Sciatic nerve (tissue), 2 donors: ENCODE results near the gene TM4SF4. TPM values are rescaled to one million over a fixed set of nuclear protein-coding genes. Genes with fewer than 3 reads are reported as not detected.

Experiments used
- ATAC-seq: fragments of 200-7000 bp; cut with Tn5 transposase; one replicate; pipeline ENCODE4 v1.9.1; 2020; ENCODE audit warnings: mild to moderate bottlenecking, moderate library complexity
- DNase-seq: peaks from one replicate; pipeline ENCODE4 v3.0.0-alpha.2; 2020; ENCODE audit warnings: low spot score
- intact Hi-C: fragments of 100-400 bp; cut with DNase I; formaldehyde crosslinking; loops from one replicate; pipeline ENCODE4 v1.14.2; 2022
- total RNA-seq: library from RNA; stranded (reverse); fragmentation: NEBNext Ultra II Directional; extraction: Animal tissue kit (Norgen Biotek cat#: 25700); gene quantifications from one replicate; pipeline ENCODE4 v1.2.1, GENCODE V29; 2021
- donor health status: DM: no; HTN: no; CAD: no.
- donor health status: DM: no; HTN: no; CAD: no.

The TM4SF4 gene
- total RNA-seq, 1 donor from 2014 or later = not detected

DNA sequence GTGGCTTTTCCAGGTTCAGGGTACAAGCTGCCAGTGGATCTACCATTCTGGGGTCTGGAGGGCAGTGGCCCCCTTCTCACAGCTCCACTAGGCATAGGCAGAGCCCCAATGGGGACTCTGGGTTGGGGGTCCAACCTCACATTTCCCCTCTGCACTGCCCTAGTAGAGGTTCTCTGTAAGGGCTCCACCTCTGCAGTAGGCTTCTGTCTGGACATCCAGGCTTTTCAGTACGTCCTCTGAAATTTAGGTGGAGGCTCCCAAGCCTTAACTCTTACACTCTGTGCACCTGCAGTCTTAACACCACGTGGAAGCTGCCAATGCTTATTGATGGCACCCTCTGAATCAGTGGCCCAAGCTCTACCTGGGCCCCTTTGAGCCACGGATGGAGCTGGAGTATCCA, 22.5 kb upstream of the TM4SF4 start:
- DNase-seq (no peak), ATAC-seq (no peak)
- intact Hi-C loops = no loop called here

DNA sequence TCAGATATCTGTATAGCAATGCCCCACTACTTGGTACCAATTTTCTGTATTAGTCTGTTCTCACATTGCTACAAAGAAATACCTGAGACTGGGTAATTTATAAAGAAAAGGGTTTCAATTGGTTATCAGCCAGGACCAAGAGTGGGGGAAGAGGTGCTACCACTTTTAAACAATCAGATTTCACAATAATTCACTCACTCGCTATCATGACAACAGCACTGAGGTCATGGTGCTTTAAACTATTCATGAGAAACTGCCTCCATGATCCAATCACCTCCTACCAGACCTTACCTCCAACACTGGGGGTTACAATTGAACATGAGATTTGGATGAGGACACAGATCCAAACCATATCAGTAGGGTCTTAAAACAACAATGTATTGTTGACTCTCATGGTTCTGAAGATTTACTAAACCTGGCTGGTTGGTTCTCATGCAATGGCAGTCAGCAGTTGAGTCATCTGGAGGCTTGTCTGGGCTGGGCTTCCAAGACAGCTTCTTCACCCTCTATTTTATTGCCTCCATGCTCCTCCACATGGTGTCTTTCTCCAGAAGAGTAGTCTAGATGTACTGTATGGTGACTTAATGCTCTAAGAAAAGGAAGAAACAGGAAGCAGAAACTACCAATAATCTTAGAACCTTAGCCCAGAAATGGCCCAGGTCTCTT, 21.2 kb upstream of the TM4SF4 start:
- no peak for ATAC-seq
- intact Hi-C loops = no loop called here
- no peak for DNase-seq

DNA sequence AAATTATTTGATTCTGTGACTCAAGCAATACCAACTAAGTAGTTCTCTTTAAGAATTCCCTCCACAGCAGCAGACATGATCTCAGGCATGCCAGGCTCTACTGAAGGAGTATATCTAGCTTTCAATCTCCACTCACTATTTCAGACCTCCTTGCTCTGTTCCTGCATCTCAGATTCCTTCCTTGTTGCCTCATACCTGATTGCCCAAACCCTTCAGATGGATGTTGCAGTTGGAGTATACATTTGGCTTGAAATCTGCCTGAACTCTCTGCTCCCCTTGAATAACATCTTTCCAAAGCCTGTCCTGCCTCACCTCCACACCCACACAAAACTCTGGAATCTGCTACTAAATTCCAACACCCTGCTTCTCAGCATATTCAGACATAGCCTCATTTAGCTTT, 19.8 kb upstream of the TM4SF4 start:
- intact Hi-C loops = no loop called here
- no peak for DNase-seq
- no peak for ATAC-seq

DNA sequence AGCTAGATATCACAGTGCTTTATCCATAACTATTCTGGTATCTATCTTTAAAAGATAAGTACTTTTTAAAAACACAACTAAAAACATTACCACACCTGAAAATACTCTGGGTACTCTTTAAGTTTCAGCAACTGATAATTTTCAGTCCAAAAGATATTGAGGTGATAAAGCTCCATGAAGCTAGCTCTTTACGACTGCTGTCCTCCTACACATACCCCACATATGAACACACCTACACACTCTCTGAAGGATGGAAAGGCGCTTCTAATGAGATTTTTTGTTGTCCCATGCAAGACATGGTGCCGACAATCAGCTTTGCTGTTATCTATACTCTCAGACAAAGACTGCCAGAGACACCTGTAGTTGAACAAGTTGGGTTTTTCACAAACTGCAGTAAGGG, 19.1 kb upstream of the TM4SF4 start:
- intact Hi-C loops = no loop called here
- DNase-seq (no peak), ATAC-seq (no peak)

DNA sequence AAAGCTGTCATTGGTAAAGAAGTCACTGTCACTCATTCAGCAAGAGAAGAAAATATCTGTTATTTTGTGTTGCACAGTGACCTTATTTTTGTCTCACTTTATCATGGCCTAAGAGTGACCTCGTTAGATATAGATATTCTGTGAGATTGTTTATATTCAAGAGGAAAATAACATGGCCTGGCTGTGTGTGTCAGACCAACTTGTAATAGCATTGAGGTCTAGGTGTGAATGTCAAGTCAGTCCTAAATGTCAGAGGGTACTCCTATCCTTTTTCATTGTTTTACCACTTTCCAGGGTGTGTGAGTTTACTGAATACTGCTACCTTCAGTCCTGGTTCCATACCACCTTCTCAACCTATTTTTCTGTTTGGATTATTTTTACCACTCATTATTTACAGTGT, 18.5 kb upstream of the TM4SF4 start:
- no peak for ATAC-seq
- no peak for DNase-seq
- intact Hi-C loops = no loop called here

DNA sequence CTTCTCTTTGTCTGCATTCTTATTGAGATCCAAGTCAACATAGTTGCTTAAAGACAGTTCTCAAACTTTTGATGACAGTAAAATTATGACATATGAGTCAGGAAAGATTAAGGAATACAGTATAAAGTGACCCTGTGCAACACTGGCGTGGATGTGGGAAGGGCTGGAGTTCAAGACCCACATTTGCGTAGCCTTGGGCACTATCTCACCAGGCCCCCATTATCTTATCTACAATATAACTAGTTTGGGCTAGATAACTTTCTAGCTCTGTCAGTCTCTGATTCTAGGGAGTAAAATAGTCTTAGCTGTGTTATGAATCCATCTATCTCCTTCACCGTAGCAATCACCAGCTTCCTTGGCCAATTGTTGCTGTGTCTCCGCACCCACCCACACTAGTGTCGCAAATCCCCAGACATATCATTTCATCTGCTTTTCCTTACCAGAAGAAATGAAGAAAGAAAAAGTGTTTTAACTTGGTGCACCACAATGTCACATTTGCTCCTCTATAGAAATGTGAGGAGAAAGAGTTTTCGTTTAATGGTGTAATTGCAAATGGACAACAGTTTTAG, 14.9 kb upstream of the TM4SF4 start:
- intact Hi-C loops = no loop called here
- ATAC-seq (peak; percentile 22), DNase-seq (no peak)

DNA sequence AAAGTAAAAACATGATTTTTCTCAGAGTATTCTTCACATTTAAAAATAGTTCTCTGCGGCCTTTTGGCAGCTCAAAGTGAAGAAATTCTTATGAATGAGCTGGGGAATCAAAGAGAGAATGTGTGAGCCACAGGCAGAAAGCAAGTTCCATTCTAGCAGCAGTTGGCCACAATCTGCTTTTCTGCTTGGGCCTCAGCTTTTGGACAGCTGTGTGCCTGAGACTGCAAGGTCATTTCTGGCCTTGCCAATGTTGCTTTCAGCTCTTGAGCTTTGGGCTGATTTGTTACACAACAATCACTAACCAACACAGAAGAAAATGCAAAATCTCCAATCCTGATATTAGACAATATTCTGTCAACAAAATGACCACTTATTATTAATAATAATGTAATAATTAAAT, 14.4 kb upstream of the TM4SF4 start:
- peak; percentile 89 for ATAC-seq
- intact Hi-C loops = no loop called here
- DNase-seq = no peak

DNA sequence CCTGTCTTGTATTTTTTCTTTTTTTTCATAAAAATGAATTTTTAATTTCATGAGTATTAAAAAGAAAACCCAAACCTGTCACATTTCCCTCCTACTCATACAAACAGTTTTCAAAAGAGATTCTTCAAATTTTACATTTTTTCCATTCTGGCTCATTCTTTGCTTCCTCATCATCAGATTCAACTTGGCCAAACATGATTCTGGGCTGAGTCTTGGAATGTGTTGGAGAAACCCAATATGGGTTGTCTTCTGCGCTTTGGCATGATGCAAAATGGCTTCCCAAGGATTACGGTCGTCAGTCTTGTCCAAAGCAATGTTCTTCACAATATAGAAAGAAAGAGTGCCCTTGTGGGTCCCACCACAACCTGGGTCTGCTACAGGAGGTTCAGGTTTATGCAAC, 12.4 kb upstream of the TM4SF4 start:
- no peak for ATAC-seq
- intact Hi-C loops = no loop called here
- DNase-seq = no peak

DNA sequence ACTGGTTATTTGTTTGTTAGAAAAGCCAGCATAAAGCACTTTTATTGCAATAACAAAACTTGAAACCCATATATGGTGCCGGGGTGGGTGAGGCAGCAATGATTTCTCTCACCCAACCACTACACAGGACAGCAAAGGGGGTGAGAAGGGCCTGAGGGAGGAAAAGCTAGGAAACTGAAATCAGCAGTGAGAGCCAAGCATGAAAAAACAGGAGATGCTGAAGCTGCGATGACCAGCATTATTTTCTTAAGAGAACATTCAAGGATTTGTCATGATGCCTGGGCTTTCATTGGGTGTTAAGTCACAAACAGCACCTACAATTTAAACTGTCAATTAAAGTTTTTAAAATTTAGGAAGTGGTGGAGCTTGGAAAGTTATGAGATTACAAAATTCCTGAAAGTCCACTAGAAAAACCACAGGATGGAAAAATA, 11.9 kb upstream of the TM4SF4 start:
- no peak for ATAC-seq
- no peak for DNase-seq
- intact Hi-C loops = no loop called here

DNA sequence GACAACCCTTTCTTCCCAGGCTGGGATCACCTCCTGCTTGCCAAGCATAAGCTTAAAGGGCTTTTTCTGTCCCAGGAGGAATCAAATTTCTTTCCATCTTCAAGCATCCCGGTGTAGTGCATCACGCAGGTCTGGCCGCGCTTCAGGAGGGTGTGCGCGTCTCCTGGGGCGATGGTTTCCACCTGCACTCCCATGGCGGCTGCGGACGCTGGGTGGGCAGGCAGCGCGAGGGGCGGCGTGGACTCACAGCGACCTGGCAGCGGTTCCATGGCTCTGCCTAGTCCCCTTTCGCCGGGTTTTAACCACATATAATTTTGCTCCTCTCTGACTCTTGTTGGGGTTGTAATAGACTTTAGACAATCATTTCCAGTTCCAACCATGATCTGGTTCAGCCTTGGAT, 10.6 kb upstream of the TM4SF4 start:
- intact Hi-C loops = no loop called here
- no peak for DNase-seq
- no peak for ATAC-seq

DNA sequence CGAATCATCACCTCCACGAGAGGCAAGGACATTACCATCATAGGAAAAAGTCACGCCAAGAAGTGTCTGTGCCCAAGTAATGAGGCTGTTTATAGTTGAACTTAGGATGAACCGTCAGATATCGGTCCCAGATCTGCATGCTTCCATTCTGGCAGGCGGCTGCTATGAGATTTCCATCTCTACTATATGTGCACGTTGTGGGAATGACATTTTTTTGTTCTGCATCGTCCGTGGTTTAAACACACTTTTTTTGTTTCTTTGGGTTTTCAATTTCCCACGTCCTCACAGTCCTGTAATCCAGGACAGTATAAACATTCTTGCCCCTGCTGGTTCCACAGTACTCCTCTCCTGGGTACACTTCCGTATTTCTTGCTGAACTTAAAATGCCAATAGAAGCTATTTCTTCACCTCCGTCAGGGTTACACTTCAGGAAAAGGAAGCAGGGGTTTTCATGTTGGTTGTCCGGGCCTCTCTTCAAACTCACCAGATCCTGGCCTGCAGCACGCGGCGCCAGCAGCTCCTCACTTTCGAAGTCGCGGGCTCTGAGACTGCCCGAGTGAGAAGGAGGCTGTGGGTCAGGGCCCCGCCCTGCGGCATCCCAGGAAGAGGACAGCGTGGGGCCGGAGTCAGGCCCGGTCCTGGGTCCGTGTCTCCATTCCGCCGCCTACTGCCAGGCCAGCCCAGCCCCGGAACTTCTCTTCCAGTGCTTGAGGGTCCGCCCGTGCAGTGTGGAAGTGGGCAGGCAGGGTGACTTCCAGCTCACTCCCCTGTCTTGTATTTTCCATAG, 9.8 kb upstream of the TM4SF4 start:
- ATAC-seq (no peak), DNase-seq (no peak)
- intact Hi-C loops = no loop called here

DNA sequence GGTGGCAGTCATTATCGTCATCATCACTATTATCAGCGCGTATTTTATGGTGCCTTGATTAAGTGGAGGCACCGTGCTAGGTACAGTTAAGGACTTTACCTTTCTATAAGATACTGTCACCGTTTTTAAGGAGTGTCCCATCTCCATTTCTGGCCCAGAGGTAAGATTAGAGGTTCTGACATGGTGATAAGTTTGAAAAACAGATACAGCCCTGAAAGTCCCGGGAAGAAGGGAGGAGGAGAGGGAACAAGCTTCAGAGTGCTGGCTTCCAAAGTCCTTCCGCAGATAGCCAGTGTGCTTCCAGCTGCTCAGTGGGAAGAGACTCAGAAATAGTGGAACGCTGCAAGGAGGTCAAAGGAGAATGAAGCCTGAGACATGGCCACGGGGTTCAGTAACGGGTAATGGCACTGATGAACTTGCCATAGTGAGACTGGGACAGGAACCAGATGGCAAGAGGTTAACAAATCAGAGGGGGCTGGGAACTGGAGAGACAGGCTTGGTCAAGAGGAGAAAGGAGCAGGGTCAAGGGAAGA, 9.1 kb upstream of the TM4SF4 start:
- intact Hi-C loops = no loop called here
- no peak for DNase-seq
- peak; percentile 38 for ATAC-seq

DNA sequence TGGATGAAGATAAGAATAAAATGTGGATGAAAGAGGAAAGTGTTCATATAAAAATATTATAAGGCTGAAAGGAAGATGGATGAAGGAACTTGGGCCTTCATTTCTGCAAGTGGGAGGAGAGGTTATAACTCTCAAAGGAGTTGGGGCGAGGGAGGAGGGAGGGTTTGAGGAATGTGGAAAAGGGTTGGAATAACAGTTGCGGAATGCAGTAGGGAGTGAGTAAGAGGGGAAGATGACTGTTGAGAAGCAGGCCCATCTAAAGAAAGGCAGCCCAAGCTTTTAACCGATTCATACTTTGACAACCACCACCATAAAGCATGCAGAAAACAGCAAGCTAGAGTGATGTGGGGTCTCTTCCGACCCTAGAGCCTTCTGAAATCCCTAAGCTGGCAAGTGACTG, 8.3 kb upstream of the TM4SF4 start:
- peak; percentile 84 for ATAC-seq
- intact Hi-C loops = no loop called here
- no peak for DNase-seq

DNA sequence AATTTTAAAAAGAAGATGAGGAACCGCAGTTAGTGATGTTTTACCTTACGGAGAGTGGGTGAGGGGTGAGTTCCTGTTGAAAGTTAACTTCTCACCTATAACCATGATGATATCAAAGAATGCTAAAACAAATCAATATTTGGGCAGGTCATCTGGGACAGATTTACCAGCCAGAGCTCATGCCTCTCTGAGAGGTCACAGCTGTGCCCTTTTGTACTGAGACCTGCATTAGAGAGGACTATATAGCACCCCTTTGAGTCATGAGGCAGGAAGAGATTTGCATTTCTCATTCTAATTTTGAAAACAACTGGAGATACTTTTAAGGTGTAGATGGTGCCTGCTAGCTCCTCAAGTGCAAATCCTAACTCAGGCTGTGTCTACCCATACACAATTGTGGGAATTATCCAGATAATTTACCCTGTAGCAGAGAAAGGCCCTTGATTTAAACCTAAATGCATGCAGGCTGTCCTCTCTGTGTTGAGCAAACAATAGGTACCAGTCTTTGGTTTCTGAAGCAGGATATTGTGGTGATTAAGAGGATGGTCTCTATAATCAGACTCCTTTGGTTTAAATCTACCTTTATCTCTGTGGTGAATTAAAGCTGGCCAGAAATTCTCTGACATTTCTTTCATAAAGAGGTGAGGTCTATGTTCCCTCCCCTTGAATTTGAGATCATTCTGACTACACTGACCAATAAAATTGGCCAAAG, 5.8 kb upstream of the TM4SF4 start:
- intact Hi-C loops = no loop called here
- ATAC-seq (no peak), DNase-seq (no peak)

DNA sequence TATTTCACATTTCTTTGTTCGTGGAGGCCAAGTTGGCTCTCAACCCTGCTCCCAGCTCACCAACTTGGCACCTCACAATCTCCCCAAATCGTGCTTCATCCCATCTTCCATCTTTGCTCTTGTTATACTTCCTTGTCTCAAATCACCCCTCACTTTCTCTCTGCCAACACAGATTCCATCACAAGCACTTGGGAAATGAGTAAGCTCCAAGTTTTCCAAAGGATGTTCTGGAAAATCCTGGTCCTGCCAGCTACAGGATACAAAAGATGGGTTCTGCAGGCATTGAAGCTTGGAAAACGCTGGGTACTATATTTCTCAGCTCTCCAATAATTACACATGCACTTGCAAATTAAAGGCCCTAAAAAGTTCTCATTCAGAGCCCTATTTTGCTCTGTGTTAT, 4.1 kb upstream of the TM4SF4 start:
- DNase-seq (no peak), ATAC-seq (no peak)
- intact Hi-C loops = loop anchor here (10.0 kb wide), 1 partner anchor 46 kb away; no protein-coding TSS in a partner anchor

DNA sequence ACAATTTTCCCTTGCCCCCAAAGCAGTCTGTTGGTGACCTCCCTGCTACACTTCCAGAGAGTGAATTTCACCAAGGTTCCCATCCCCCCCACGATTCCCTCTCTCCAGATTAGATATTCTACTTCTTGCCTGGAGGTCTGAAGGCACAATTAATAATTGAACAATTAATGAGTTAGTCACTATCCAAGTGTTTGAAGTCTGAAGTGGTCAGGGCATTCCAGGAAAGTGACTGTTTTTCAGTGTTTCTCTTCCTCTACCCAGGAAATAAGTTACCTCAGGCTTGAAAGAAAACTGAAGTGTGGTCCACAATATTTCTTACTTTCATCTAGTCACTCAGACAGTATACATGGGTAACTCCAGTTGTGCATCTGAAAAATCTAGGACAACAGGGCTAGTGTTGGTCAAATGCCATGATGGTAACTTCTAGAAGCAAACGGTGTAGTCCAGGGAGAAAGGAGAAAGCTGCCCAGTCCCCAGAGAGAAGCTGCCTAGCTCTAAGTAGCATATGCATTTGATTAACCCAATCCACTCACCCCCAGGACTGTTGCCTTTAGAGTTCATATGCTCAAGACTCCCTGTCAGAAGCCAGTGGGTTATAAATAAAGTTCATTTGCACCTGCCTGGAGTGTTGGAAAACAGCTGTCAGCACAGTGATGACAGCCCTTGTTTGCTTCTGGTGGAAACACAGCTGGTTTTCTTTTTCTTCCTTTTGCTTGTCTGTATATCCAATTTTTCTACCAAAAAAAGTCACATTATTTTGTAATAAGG, 2.3 kb upstream of the TM4SF4 start:
- intact Hi-C loops = loop anchor here (10.0 kb wide), 1 partner anchor 47 kb away; no protein-coding TSS in a partner anchor
- no peak for ATAC-seq

DNA sequence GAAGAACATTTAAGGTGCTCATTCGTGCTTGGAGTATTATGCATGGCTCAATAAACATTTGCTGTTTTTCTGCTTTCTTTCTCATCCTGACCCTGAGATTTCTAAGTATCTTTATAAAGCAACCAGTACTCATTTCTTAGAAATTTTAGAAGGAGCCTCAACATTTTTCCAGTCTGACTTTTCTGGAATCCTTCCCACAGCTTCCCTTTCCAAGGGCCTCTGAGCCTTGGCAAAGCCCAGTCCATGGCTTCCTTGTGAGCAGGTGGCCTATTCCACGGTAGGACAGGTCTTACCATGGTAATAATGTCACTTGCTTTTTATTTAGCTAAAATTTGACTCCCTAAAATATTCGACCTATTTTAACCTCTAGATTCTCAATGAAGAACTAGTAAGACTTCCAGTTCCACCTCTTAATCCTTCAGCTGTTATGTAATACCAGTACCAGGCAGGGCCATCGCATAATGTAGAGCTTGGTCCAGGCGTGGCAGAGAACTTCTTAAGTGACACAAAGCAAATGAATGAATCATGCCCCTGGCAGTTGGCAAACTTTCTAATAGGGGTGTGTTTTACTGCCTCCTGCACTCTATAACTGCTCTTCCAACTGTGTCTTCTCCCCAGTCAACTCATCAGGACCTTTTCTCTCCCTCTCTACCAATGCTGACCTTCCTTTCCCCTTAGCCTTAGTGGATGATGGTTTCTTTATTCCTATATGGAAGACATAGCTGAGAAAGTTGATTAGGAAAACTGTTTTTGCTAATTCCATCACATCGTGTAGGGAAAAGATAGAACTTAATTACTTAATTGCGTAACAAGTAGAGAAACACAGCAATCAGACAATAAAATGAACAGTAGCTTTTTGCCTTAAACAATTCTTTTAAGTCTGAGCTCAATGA, 894 bp upstream of the TM4SF4 start:
- intact Hi-C loops = loop anchor here (10.0 kb wide), 1 partner anchor 49 kb away; no protein-coding TSS in a partner anchor
- DNase-seq = no peak
- peak; percentile 75 for ATAC-seq

More for the DNA sequence above, 2.3 kb upstream of the TM4SF4 start:
- DNase-seq = no peak
